ENCODE data around the gene HOXA7.

GRCh38 chr7:27128776-27129728 is 27.4 kb downstream of the HOXA7 start:
- TF ChIP-seq, protein P1, sequence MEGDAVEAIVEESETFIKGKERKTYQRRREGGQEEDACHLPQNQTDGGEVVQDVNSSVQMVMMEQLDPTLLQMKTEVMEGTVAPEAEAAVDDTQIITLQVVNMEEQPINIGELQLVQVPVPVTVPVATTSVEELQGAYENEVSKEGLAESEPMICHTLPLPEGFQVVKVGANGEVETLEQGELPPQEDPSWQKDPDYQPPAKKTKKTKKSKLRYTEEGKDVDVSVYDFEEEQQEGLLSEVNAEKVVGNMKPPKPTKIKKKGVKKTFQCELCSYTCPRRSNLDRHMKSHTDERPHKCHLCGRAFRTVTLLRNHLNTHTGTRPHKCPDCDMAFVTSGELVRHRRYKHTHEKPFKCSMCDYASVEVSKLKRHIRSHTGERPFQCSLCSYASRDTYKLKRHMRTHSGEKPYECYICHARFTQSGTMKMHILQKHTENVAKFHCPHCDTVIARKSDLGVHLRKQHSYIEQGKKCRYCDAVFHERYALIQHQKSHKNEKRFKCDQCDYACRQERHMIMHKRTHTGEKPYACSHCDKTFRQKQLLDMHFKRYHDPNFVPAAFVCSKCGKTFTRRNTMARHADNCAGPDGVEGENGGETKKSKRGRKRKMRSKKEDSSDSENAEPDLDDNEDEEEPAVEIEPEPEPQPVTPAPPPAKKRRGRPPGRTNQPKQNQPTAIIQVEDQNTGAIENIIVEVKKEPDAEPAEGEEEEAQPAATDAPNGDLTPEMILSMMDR (conservative IDR thresholded peaks at IDR 0.05; ENCODE audit: low read depth, low read length), result no peak
- TF ChIP-seq EZH2 (IDR thresholded peaks at IDR 0.05; ENCODE audit: low read length, unreplicated experiment), result no peak

All from PC-3 (cell line).